ENCODE results near the gene EDAR.

- TF ChIP-seq POLR2A (IDR thresholded peaks at IDR 0.05) (no peak), CTCF (IDR thresholded peaks at IDR 0.05) (no peak)
These were observed 14.3 kb downstream of the EDAR start for GRCh38 chr2:108974674-108975073.

All from upper lobe of left lung (tissue), 4 donors.